ENCODE measurements around the gene GNRH2.
A peak's percentile ranks its signal among the peaks of the same experiment; 100 is the strongest.
"Not testable (repeated sequence)": the region's sequence is repeated elsewhere in the genome, so short reads cannot be mapped to it uniquely, and the experiment has no call there.

GNRH2 gene

DNA sequence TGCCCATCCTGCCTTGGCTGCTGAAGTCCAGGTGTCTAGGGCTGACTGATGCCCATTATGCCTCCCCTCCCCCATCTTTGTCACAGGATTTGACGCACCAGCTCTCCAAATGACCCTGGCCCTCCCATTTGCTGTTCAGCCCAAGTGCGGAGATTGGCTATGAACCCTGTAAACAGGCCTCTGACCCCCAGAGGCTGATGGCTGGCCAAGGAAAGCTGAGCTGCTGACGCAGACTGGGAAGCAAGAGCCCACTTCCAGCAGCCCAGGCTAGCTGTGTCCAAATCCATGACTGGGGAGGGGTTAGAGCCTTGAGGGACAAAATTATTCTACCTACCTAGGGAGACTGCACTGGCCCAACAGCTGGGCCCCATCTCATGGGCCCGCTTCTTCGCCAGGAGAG, 797 bp upstream of the GNRH2 start:
- no peak for DNase-seq (ENCODE audit: low read depth)

DNA sequence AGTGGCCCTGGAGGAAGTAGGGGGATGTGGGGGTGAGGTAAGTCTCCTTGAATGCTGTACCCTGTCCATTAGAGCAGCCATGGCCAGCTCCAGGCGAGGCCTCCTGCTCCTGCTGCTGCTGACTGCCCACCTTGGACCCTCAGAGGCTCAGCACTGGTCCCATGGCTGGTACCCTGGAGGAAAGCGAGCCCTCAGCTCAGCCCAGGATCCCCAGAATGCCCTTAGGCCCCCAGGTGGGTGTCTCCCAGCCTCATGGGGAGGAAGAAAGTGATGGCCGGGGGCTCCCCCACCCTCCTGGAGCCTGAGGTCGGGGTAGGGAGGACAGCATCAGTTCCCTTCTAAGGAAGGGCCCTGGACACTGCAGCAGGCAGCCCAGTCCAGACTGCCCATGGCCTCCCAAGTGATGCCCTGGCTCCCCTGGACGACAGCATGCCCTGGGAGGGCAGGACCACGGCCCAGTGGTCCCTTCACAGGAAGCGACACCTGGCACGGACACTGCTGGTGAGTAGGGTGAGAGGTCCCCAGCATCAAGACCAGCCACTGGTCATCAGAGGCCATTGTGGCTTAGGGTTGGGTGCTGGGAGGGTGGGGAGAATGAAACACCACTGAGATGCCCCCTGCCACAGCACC, 1.0 kb downstream of the GNRH2 start:
- DNase-seq (ENCODE audit: low read depth) = no peak

DNA sequence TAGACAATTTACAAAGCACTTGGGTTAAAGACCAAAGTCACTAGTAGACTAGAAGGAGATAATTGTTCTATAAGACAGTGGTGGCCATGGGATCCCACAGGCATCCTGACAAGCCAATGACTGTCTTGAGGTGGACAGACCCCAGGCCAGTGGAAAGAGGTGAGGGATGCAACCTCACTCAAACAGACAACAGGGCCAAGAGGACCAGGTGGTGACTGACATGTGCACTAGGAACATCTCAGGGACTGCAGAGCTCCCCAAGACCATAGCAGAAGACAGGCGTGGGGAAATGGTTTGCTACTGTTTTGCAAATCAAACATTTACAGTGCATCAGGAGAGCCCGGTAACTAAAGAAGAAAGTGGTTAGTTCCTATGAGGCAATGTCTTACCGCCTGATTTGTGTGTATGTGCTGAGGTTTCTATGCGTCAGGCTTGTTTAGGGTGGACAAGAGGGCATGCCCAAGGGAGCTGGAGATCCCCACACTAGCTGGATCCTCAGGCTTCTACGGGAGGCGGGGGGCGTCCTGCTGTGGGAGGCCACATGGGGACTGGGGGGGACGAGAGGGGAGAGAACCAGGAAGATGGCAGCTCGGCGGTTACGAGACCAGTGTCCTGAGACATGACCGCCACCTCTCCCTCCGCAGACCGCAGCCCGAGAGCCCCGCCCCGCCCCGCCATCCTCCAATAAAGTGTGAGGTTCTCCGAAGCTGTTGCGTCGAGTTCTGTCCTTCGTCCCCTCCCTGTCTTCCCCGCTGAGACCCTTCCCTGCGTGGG, 1.8 kb downstream of the GNRH2 start:
- peak; percentile 3 for DNase-seq (ENCODE audit: low read depth)

DNA sequence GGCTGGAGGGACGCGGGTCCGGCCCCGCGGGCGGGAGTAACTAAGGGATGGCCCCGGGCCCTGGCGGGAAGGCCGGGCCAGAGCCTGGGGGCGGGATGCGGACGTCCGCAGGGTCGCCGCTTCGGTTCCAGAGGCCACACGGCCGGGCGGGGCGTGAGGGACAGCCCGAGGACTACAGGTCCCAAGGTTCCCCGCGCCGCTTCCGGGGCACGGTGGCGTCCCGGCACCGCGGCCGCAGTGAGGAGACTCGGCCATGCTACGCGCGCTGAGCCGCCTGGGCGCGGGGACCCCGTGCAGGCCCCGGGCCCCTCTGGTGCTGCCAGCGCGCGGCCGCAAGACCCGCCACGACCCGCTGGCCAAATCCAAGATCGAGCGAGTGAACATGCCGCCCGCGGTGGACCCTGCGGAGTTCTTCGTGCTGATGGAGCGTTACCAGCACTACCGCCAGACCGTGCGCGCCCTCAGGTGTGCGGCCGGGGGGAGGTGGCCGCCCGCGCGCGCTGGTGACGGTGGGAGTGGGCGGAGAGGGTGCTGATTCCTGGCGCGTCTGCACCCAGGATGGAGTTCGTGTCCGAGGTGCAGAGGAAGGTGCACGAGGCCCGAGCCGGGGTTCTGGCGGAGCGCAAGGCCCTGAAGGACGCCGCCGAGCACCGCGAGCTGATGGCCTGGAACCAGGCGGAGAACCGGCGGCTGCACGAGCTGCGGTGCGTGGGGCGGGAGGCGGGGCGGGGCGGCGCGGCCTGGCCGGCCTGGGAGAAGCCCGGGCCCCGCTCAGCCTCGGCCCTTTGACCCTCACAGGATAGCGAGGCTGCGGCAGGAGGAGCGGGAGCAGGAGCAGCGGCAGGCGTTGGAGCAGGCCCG, 2.6 kb downstream of the GNRH2 start, which contains the start of gene MRPS26:
TSS of gene MRPS26 (plus strand) at position 237 of the 861 bp plus-strand sequence. CDS start at position 254, 17 bp downstream.
- DNase-seq (ENCODE audit: low read depth) = peak; percentile 68

DNA sequence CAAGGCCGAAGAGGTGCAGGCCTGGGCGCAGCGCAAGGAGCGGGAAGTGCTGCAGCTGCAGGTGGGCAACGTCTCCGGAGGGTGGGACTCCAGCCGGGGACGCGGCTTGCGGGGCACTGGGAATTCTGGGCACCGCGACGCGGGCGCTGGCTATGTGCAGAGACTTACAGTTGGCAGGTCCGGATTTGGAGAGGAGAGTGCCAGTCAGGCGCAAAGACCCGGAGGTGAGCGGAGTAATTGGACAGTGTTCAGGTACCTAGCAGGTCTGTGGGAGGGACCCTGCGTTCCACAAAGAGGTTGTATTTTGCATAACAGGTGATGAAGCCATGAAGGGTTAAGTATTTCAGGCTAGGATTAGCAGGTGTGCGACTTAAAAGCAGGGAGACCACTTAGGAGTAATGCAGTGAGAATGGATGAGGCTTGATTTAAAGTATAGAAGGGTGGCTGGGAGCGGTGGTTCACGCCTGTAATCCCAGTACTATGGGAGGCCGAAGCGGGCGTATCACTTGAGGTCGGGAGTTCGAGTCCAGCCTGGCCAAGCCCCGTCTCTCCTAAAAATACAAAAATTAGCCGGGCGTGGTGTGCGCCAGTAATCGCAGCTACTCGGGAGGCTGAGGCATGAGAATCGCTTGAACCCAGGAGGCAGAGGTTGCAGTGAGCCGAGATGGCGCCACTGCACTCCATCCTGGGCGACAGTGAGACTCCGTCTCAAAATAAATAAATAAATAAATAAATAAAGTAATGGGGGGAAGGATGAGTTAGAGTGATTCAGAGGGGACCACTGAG, 3.4 kb downstream of the GNRH2 start:
- no peak for DNase-seq (ENCODE audit: low read depth)

DNA sequence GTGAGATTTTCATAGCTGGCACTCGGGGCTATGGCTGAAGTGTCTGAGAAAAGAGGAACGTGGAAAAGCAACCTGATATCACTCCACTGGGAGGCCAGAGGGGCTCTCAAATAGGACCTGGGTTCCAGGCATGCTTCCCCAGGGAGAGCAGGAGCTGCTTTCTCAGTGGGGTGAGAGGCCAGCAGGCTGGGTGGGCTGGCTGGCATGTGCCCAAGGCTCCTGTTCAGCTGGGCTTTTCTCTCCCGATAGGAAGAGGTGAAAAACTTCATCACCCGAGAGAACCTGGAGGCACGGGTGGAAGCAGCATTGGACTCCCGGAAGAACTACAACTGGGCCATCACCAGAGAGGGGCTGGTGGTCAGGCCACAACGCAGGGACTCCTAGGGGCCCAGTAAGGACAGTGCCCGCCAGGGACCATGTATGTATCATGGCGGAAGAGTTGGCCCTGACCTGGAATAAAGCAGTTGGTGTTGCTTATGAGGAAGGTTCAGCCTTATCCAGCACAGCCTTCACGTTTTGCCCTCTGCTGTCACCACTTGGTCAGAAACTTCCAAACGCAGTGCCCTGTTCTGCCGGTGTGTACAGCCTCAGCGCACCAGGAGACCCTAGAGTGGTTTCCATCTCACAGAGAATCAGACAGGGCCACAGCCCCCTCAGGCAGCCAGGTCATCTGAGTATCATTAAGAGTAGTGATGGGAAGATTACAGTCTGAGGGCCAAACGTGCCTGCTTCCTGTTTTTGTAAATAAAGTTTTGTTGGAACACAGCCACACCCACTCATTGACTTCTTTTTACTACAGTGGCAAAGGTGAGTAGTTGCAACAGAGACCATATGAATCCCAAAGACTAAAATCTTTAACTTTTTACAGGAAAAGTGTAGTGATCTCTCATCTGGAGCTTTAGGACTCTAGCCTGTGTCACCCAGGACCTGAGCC, 4.3 kb downstream of the GNRH2 start:
- no peak for DNase-seq (ENCODE audit: low read depth)

DNA sequence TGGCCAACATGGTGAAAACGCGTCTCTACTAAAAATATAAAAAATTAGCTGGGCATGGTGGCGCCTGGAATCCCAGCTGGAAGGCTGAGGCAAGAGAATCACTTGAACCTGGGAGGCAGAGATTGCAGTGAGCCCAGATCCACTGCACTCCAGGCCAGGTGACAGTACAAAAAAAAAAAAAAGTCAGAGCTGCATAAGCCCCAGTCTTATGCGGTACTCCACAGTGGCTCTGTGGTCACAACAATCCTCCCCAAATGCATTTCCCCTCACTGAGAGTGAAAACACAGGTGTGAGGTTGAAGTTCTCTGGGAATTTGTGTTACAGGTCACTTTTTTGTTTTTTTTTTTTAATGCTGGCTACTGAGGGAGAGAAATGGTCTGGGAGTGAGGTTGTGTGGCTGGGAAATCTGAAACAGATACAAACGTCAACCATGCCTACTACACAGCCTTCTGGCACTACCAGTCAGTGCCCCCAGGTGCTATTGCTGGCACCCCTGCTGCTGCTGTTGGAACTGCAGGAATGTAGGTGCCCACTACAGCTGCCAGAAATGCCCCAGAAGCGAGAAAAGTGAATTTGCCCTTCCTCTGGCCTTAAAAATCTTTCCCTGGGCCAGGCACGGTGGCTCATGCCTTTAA, 8.1 kb downstream of the GNRH2 start:
- no peak for DNase-seq (ENCODE audit: low read depth)

DNA sequence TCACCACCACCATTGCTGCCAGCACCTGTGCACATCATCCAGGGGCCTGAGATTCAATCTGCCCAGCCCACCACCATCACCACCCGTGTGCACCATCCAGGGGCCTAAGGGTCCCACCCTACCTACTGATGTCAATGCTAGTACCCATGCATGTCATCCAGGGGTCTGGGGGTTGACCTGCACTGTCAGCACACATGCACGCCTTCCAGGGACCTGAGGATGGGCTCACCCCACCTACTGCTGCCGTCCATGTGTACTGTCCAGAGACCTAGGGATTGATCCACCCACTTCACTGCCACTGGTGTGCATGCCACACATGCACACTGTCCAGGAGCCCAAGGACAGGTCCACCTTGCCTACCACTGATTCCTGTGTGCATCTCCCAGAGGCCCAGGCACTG, 16.1 kb downstream of the GNRH2 start:
- DNase-seq (ENCODE audit: low read depth) = no peak

DNA sequence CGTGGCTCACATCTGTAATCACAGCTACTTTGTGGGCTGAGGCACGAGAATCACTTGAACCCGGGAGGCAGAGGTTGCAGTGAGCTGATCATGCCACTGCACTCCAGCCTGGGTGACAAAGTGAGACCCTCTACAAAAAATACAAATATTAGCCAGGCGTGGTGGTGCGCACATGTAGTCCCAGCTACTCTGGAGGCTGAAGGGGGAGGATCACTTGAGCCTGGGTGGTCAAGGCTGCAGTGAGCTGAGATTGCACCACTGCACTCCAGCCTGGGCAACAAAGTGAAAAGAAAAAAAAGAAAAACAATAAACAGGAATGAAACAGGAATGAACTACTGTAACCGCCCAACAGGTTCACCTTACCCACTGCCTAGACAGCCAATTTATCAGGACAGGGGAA, 20.7 kb downstream of the GNRH2 start:
- not testable (repeated sequence) for DNase-seq (ENCODE audit: low read depth)

DNA sequence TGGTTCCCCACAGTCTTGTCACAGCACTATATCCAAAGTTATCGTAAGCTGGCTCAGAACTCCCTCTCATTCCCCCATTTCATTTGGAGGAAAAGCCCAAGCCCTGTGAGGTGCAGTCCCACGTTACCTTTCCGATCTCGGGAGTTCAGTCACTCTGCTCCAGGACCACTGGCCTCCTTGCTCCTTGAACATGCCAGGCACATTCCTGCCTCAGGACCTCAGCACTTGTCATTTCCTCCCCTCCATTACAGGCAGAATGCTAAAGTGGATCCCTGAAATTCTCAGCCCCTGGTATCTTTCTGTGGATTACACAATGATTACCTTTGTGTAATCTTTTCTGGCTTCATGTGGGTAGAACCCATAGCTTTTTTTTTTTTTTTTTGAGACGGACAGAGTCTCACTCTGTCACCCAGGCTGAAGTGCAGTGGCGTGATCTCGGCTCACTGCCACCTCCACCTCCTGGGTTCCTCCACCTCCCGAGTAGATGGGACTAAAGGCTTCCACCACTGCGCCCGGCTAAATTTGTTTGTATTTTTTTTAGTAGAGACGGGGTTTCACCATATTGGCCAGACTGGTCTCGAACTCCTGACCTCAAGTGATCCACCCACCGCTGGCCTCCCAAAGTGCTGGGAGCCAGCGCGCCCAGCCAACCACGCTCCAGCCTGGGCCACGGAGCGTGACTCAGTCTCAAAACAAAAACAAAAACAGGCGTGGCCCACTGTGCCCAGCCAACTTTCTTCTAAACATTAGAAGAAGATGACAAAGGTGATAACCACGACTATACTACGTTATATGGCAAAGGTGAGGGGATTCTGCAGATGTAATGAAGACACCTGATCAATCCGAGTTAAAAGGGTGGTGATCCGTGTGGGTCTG, 24.0 kb downstream of the GNRH2 start:
- DNase-seq (ENCODE audit: low read depth) = no peak

DNA sequence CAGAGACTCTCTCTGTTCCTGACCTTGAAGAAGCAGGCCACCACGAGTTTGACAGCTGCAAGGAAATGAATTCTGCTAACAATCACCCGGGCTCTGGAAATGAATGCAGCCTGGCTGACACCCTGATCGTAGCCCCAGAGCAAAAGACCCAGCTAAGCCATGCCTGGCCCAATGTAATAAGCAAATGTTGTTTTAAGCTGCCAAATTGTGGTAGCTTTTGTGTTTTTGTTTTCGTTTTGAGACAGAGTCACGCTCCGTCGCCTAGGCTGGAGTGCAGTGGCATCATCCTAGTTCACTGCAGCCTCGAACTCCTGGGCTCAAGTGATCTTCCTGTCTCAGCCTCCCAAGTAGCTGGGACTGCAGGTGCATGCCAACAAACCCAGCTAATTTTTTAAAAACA, 24.7 kb downstream of the GNRH2 start:
- no peak for DNase-seq (ENCODE audit: low read depth)

DNA sequence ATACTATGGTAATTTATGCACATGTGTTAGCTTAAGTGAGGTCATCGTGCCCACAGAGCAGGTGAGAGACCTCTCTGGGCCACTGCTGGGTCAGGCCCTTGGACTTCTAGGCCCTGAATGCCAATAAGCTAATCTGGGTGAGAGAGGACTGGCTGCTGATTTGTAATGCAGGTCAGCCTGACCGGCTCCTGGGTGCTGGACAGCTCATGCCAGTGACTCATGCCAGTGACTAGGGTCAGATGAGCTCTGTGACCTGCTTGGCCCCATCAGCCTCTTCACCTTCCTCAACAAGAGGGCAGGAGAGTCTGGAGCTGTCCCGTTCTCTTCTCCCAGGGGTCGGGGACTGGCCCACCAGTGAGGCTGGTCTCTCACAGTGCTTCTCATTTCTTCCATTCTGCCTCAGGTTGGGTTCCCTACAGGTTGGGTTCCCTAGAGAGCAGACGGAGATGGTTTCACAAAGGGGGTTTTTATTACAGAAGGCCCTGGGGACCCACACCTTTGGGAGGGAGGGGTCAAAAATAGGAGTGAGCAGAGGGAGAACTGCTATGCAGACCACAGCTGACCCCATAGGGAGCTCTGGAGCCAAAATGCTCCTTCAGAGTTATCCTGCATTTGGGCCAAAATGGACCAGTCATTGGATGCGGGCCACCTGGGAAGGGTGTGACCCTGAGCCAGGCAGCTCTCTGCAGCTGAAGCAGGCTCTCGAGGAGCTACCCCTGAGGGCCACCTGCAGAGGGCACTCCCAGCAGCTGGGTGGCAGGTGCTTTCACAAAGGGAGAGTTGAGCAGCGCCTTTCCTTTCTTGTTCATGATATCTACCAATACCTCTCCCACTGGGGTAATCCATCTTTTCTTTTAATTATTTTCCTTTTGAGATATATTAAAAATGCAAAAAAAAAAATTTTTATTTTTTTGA, 25.8 kb downstream of the GNRH2 start:
- DNase-seq (ENCODE audit: low read depth) = no peak

DNA sequence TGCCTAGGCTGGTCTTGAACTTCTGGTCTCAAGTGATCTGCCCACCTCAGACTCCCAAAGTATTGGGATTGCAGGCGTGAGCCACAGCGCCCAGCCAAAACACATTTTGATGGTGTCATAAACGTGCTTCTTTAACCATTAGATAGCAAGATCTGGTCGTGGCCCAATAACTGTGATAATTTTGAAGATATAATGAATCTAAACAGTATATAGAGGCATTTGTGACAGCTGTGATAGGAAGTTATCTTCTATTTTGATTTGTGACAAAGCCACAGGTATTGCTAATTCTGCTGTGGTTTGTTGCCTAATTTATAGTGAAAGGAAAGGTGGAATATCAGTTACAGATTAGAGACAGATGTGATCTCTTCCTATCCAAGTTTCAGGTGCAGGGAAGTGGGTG, 27.3 kb downstream of the GNRH2 start:
- DNase-seq (ENCODE audit: low read depth) = no peak

DNA sequence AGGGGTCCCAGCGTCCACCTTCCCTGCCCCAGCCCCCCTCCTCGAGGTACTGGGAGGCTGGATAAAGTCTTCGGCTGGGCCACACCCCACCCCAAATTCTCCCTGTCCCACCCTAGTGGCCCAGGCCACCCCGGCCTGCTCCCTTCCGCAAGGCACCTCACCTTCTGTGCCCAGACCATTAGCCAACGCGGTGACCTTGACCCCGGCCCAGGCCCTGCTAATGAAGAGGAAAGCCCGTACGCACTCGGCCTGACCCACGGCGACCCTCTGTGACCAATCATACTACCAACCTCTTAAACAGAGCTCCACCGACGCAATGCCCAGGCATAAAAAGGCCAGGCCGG, 27.8 kb downstream of the GNRH2 start:
- DNase-seq (ENCODE audit: low read depth) = no peak

DNA sequence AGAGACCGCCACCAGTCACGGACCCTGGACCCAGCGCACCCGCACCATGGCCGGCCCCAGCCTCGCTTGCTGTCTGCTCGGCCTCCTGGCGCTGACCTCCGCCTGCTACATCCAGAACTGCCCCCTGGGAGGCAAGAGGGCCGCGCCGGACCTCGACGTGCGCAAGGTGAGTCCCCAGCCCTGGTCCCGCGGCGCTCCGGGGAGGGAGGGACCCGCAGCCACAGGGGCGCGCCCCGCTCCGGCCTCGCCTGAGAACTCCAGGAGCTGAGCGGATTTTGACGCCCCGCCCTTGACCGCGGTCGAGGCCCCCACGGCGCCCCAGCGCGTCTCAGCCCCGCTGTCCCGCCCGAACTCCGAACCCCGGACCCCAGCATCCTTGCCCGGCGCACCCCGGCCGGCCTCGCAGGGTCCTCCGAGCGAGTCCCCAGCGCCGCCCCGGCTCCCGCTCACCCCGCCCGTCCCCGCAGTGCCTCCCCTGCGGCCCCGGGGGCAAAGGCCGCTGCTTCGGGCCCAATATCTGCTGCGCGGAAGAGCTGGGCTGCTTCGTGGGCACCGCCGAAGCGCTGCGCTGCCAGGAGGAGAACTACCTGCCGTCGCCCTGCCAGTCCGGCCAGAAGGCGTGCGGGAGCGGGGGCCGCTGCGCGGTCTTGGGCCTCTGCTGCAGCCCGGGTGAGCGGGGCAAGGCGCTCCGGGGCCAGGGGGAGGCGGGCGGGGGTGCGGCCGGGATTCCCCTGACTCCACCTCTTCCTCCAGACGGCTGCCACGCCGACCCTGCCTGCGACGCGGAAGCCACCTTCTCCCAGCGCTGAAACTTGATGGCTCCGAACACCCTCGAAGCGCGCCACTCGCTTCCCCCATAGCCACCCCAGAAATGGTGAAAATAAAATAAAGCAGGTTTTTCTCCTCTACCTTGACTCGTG, 28.4 kb downstream of the GNRH2 start, which contains the start of gene OXT:
TSS of gene OXT (plus strand) at position 11 of the 920 bp plus-strand sequence. CDS start at position 47, 36 bp downstream.
- DNase-seq (ENCODE audit: low read depth) = peak; percentile 59

DNA sequence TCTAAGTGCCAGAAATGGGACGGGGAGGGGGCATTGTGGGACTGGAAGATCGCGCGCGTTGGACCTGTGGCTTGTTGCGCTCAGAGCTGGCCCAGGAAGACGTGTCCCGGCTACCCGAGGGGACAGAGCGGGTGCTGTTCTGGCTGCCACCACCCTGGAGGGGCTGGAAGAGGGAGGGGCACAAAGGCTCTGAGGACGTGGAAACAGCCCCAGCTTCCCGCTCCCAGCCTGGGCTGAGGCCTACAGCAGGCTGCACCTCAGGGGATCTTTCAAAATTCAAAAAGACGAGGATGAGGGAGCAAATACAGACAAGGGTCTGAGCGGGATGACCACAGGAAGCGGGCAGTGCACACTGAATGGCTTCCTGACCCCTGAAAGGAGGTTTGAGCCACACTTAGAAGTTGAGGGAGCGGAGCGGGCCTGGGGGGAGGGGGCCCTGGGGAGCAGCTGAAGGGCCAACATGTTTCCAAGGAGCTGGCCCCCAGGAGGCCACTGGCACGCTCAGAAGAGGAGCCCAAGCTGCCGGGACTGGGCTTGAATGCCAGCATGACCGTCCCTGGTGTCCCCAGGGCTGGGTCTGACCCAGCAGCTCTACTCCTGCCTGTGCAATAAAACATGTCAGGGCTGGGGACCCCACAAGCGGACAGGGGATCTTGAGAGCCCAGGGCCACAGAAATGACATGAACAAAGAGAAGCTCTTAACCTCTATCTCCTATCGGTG, 29.3 kb downstream of the GNRH2 start:
- no peak for DNase-seq (ENCODE audit: low read depth)

Data from activated gamma-delta T cell treated with anti-CD3 and anti-CD28 coated beads, Interleukin-2, amount 50 U/mL, for 16 hours (primary cell).